GM03348 (cell line): ENCODE measurements around the gene CD320.
"Not testable (repeated sequence)": the region's sequence is repeated elsewhere in the genome, so short reads cannot be mapped to it uniquely, and the experiment has no call there.

Experiments
- DNase-seq: peaks from one replicate; pipeline ENCODE4 v3.0.0; 2012; ENCODE audit warnings: low spot score

CD320 gene

DNA sequence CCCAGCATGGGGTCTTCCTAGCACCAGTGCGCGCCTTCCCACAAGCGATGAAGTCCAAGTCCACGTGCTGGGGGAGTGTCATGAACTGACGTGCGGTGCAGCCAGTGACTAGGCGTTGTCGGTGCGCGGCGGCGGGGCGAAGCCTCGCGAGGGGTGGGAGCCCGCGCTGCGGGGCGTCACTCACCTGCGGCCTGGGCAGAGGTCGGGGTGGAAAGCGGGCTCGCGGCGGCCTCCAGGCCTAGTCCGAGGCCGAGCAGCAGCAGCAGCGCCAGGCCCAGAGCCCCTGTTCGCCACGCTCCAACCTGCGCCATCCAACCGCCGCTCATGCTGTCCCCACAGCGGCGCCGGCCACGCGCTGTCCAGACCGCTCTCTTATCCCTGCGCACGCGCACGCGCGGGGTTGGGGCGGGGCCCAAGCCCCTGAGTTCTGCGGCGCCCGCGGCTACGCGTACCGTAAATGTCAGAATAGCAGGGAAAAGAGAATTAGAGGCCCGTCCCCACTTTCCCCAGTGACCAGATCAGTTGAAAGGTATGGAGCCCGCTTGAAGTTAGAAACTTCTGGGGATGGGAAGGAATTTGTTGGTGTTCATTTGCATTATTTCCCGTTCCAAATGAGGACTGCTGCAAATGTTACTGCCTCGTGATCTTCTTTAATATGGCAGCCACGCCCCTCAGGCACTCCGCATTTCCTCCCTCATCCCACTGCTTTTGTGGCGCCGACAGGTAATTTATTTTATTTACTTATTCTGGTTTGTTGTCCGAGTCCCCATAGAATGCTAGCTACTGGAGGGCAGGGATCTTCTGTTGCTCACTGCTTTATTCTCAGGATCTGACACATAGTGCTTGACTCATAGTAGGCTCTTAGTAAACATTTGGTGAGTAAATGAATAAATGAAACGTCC is at the start of gene CD320:
Gene CD320 (minus strand): TSS at position 394 of the 902 bp plus-strand sequence. CDS start 68 bp downstream, at position 326.
- peak; percentile 97 for DNase-seq

- no peak for DNase-seq
These were observed 48.9 kb upstream of the CD320 start for GRCh38 chr19:8357007-8357521.

DNA sequence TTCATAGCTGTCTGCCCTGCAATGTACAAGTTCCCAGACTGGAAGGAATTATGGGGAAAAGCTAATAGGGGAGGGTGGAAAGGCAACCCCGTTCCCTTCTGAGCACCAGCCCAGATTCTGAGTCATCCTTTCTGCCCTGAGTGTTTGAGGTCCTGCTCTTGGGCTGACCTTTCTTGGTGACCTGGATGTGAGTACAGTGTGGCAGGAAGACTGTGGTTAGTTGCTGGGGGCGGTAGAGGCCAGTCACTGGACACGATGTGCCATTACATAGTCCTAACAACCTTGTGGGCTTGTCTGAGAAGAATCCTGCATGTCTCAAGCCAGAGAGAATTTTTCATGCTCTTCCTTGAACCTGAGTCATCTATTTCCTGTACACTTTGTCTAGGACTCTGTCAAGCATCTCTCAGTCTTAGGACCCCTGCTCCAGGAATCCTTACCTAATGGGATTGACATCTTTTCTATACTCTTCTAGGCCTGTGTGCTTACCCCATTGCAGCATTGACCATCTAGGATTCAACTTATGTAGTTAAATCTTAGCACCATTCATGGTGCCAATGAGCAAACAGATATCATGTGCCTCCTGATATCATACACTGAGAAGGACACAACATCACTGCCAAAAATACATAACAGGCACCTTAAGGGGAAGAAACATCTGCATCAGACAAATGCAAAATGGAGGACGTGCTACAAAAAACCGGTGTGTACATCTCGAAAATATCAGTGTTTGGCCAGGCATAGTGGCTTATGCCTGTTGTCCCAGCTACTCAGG is 47.7 kb upstream of the CD320 start:
- DNase-seq = peak; percentile 84

- not testable (repeated sequence) for DNase-seq
These were observed 44.7 kb upstream of the CD320 start for GRCh38 chr19:8352845-8353244.

GRCh38 chr19:8352134-8352827 is 44.1 kb upstream of the CD320 start:
- DNase-seq = peak; percentile 33

GRCh38 chr19:8349629-8350372 is 41.6 kb upstream of the CD320 start:
- DNase-seq = not testable (repeated sequence)

- DNase-seq = no peak
These were observed 35.3 kb upstream of the CD320 start for GRCh38 chr19:8343483-8343844.

- peak; percentile 97 for DNase-seq
These were observed 34.7 kb upstream of the CD320 start, which contains the start of gene KANK3 for GRCh38 chr19:8342684-8343482. Gene KANK3, minus strand, starts transcription at chr19:8343262. Its CDS starts 5,434 bp downstream, at chr19:8337828.

- no peak for DNase-seq
These were observed 34.1 kb upstream of the CD320 start for GRCh38 chr19:8342316-8342683.

GRCh38 chr19:8341504-8341903 is 33.3 kb upstream of the CD320 start:
- DNase-seq = not testable (repeated sequence)

GRCh38 chr19:8340341-8341096 is 32.4 kb upstream of the CD320 start:
- no peak for DNase-seq

DNA sequence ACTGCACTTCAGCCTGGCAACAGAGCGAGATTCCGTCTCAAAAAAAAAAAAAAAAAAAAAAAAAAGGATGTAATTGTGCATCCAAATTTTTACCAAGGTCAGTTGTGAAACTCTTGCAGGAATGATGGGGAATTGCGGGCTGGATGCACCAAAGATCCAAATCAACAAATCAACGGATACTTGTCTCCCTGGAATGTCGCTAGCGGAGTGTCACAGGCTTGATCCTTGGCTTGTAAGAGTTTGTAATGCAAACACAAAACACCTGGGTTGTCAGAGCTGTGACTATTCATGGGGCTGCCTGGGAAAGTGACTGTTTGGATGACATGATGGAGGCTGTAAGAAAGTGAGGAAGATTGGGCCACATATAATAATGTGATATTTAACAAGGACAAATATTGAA is 30.7 kb upstream of the CD320 start:
- DNase-seq = no peak

GRCh38 chr19:8337728-8338127 is 29.6 kb upstream of the CD320 start:
- DNase-seq = no peak

GRCh38 chr19:8336660-8337059 is 28.5 kb upstream of the CD320 start:
- no peak for DNase-seq

DNA sequence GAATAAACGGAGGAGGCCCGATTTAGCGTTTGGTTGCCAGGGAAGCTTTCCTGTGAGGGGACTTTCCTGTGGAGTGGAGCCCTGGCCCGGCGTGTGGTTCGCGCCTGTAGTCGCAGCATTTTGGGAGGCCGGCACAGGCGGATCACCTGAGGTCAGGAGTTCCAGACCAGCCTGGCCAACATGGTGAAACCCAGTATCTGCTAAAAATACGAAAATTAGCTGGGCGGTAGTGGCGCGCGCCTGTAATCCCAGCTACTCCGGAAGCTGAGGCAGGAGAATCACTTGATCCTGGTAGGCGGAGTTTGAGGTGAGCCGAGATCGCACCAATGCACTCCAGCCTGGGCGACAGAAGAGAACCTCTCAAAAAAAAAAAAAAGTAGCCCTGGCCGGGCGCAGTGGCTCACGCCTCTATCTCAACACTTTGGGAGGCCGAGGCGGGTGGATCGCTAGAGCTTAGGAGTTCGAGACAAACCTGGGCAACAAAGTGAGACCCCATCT is 28.0 kb upstream of the CD320 start:
- no peak for DNase-seq

GRCh38 chr19:8335343-8336071 is 27.3 kb upstream of the CD320 start:
- no peak for DNase-seq

GRCh38 chr19:8334458-8335342 is 26.5 kb upstream of the CD320 start:
- peak; percentile 73 for DNase-seq
